GM18909 (cell line): ENCODE data around the gene TMEM52.

Source experiments
- ATAC-seq: cut with Tn5 transposase; IDR thresholded peaks from one replicate; pipeline ENCODE4 v1.9.1; 2021; ENCODE audit warnings: mild to moderate bottlenecking; ENCODE audit not compliant: unreplicated experiment, poor library complexity

TMEM52 gene

DNA sequence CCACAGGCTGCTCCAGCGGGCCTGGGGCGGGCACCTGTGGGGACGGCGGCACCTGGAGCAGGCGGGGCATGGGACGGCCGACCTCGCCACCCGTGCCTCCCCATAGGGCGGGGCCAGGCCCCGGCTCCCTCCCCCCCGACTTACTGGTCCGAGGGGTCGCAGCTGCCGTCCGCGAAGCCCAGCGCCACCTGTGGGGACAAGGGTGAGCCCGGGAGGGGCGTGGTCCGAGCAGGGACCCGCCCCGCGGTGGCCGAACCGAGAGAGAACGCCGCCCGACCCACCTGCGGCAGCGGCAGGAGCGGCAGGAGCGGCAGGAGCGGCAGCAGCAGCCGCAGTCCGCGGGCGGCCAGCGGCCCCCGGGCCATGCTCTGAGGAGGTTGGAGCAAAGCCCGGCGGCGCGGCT is at the start of gene TMEM52:
Gene TMEM52, minus strand, starts transcription at position 379 of the 403 bp plus-strand sequence. Its CDS starts 14 bp downstream, at position 365.
- ATAC-seq = no peak

DNA sequence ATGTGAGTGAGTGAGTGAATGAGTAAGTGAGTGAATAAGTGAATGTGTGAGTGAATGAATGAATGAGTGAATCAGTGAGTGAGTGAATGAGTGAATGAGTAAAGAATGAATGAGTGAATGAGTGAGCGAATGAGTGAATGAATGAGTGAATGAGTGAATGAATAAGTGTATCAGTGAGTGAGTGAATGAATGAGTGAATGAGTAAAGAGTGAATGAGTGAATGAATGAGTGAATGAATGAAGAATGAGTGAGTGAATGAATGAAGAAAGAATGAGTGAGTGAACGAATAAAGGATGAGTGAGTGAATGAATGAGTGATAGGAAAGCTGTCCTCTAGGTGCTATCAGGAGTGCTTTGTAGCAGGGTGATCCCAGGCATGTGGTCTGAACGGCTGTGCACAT is 48.8 kb upstream of the TMEM52 start:
- no peak for ATAC-seq

DNA sequence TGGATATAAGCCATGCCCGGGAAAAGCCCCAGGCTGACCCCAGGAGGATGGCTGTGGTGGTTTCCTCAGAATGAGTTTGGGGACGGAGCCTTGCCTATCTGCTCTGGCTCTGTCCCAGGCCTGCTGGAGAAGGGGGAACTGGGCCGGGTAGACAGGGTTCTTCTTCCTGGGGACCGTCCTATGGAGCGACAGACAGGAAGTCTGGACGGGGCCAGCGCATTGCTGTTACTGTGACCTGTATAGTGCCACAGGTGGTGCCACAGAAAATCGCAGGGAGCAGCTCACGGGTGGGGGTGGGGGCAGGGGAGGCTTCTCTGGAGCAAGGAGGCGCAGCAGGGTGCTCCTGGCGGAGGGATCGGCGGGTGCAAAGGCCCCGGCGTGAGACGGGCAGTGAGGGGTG is 48.1 kb upstream of the TMEM52 start:
- no peak for ATAC-seq

DNA sequence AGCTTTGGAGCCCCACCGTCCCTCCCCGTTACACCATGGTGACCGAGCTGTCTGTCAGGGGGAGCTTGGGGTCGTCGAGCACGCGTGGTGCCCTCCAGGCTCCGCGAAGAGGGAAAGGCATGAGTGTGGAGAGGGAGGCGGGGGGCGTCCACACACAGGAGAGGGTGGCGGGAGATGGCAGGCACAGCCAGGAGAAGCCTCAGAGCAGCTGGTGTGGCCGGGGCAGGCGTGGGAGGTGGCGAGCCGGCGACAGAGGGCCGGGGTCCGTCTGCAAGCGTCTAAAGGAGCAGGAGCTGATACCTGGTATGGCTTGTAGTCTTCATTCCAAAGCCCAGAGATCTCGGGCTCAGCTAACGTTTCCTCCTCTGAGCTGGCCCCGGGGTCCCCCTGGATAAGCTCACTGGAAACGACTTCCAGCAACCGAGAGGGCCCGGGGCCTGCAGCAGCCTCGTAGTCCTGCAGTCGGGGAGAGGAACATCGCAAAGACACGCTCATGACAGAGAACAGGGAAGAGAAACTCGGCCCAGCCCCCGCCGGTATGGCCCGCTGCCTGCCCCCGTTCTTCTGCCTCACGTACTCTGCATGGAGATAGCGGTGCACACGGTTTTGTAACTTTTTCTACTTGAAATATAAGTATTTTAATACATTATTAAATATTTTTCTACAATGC is 47.1 kb upstream of the TMEM52 start:
- ATAC-seq = no peak

DNA sequence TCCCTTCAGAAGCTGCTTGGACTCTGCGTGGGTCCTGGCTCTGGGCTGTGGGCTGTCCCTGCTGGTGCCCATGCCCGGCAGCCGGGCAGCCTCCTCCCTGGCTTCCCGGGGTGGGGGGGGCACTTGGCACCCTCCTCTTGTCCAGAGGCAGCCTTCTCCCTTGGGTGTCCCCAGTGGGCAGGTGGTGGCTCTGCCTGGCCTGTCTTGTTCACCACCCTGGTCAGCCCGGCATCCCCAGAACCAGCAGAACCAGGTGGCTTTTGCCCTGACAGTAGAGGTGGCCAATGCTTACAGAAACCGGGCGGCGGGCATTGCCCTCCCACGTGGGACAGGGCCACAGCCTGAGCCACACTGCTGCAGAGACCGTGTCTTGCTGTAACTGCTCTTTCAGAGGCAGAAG is 46.5 kb upstream of the TMEM52 start:
- ATAC-seq = no peak

DNA sequence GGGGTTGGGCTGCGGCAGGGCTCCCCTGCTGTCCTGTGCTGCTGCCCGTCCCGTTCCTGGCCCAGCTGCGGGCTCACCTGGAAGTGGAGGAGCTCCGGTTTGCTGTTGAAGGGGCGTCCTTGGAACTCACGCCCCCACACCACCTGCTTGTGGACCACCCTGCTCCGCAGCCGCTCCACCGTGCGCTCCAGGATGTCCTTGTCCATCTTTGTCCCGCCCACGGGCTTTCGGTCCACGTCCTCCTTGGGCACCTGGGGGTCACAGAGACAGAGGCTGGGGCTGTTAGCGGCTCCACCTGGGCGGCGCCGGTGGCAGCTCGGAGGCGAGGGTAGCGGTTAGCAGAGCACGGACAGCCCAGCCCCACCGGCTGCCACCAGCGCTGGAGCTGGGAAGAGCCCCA is 45.7 kb upstream of the TMEM52 start:
- ATAC-seq = no peak

DNA sequence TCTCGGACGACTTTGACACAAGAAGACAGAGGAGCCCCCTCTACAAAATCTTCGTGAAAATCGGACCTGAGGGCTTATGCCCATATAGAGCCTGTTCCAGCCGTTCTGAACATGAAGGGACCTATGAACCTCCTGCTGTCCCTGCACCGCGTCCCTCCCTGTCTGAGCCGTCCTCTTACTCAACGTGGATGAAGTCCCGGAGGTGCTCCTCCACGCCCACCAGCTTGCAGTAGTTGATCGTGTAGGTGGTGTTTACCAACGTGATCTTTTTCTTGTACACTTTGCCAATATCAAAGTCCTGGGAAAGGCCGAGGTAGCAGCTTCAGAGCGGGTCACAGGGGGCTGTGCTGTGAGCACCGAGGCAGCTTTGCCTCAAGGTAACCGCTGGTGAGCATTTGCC is 44.5 kb upstream of the TMEM52 start:
- ATAC-seq = no peak

DNA sequence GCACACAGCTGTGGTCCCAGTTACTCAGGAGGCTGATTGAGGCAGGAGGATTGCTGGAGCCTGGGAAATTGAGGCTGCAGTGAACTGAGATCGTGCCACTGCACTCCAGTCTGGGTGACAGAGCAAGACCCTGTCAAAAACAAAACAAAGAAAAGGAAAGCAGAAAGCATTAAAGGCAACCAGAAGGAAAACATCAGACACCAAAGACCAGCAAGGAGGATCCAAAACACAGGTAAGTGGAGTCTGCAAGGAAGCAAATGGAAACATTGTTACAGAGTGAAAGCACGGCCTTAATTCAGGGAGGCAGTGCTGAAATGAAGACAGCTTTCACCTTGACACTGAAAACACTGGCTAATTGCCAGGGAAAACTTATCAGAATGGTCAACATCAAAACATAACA is 43.7 kb upstream of the TMEM52 start:
- no peak for ATAC-seq

DNA sequence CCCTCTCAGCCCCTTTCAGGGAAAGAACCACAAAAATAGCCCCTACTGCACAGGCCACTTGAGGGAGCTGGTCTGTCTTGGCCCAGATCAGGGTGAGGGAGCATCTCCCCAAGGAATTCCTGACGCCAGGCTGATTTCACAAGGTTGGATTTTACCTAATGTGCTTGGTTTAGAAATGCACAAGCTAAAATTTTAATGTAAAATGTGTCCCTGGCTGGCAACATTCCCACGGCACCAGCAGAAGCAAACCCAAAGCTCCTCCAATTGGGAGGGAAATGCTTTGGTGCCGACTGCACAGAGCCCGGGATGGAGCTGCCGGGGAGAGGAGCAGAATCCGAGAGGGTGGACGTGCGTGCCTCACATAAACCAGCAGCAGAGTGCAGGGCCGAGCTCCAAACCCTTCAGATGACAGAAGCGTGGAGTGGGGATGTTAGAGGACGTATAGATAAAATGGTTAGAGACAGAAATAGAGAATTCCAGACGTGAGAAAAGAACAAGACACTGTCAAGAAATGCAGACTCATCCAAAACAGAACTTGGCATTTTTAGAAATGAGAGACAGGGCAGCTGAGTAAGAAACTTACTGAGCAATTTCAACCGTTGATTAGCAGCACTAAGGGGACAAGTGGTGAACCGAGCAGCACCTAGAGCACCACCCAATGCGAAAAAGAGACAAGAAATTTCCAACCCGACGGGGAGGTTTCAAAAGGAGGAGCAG is 41.6 kb upstream of the TMEM52 start:
- ATAC-seq = no peak

DNA sequence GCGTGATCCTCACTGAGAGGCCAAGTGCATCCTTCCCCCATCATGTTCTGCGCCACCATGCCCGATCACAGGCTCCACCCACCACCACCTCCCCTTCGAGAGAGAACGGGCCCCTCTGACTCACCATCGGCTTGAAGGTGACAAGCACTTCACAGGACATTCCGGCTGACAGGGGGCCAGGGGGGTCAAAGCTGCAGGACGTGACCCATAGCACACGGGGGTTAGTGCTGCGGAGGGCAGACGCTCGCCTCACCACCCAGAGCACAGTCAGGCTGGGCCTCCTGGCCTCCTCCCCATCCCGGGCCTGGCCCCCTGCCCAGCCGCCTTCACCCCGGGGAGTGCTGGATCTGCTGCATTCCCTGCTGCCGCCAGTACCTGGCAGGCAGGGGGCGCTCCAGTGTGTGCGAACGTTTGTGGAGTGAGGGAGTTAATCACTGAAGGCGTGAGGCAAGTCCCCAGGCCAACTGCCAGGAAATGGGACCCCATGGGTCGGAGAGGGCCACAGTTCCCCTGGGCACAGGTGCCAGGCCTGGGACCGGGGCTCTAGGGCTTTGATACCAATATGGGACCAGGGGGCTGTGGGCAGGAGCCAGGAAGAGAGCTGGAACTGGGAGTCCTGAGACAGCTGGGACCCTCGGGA is 40.9 kb upstream of the TMEM52 start:
- no peak for ATAC-seq

DNA sequence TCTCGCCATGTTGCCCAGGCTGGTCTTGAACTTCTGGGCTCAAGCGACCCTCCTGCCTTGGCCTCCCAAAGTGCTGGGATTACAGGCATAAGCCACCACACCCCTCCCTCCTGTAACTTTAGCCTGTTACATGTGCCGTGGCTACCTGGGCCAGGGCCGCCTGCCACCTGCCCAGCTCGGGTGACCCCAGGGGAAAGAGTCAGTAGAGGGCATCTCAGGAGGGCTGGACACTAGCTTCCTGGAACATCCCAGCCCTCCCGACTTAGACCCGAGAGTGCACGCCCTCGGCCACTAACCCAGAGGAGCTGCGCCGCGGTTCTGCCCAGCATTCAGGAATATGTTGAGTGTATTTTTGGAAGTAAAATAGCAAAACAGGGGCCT is 40.4 kb upstream of the TMEM52 start:
- ATAC-seq = no peak

DNA sequence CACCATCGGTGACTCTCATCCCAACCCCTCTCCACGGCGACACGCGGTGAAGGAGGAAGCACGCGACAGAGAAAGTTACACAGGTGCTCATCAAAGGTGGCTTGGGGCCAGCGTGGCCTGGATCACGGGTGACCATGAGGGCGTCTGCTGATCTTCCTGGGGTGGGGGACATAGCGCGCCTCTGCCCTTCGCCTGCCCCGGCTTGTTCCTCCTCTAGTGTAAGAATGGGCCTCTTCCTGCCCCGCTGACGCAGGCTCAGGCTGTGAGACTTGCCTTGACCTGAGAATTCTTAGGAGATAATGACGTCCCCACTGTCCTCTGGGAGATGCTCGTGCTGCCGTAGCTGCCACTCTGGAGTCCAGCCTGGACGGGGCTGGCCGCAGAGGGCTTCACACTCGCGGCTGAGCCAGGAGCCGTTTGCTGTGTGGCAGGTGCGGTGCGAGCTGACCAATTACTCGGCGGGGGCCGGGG is 39.0 kb upstream of the TMEM52 start:
- no peak for ATAC-seq

DNA sequence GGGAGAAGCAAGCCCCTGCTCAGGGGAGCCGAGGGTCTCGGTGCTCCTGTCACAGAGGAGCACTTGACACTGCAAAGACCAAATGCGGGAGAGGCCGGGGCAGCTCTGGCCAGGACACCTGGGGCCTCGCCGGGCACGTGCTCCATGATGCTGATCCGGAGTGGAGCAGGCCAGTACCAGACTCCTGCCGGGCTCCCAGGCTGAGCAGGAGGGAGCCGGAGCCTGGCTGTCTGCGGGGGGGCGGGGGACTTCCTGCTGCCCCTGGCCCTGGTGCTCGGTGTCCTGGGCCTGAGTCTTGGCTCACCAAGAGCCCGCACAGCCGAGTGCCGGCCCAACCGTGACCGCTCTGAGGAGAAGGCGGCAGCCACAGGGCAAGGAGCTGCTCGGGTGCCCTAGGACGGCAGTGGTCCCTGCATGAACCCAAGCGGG is 38.5 kb upstream of the TMEM52 start:
- no peak for ATAC-seq

DNA sequence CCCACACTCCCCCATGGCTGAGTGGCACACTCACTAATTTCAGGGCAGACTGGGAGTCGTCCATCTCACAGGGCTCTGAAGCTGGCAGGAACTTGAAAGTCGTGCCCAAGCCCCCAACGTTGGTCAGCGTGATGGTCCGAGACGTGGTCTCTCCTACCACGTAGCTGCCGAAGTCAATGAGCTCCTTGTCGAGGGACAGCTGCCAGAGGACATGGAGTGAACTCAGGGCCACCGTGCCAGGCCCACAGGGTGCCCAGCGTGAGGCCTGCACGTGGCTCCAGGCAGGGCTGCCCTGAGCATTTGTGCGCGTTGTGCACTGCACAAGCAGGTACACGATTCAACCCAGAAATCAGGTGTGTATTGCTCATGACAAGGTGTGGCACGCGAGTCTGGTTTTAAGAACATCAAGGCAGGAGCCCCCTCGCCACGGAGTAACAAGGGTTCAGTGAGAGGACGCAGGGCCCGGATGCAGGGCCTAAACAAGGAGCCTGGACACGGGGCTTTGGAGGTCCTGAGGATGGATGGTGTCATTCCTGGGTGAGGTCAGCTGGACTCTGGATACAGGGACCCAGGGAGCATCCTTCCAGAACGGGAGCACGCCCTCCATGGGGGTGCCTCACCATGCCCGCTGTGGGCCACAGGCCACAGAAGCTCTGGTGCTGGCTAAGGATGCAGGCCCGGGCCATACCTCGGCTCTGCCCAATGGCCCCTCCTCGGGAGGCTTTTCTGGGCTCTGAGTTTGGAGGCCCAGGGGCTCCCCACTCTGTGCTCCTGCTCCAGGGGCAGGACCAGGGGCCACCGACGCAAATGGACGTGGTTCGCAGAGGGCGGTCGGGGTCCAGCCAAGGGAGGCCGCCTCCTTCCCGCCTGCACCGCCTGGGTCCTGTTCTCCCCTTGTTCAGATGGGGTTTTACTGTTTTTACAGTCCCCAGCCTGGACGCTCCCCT is 37.8 kb upstream of the TMEM52 start:
- ATAC-seq = no peak

DNA sequence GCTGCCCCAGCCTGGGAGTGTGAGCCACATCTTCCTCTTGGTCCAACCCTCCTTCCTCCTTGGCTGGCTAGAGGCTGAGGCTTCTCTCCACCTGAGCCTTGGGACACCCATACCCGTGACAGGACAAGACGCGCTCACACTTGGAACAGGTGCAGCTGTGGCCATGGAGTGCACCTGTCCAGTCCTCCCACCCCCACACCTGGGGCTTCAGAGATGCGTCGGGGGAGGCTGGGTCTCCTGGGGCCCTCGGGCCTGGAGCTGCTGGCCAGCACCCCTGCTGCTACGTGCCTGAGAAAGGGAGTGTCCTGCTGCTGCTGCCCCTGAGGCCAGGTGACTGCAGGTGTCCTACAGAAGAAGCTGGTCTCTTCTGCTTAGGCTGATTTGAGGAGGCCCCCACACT is 37.0 kb upstream of the TMEM52 start:
- ATAC-seq = no peak

DNA sequence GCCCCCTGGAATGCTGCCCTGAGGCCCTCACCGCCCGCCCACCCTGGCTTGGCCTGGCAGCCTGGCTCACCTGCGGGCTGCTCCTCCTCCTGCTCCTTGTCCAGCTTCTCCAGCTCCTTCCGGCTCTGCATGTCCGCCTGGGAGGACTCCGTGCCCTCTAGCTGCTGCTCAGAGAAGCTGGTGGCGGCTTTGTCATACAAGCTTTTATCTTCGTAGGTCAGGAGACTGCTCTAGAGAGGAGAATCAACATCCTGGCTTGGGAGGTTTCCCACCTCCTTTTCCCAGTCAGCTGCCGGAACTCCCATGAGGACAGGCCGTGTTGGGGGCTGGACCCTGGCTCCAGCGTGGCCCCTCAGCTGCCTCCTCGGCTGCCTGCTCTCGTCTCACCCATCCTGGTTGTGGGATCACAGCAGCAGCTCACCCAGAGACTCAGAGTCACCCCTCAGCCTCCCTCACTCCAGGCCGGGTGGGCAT is 36.6 kb upstream of the TMEM52 start:
- no peak for ATAC-seq

DNA sequence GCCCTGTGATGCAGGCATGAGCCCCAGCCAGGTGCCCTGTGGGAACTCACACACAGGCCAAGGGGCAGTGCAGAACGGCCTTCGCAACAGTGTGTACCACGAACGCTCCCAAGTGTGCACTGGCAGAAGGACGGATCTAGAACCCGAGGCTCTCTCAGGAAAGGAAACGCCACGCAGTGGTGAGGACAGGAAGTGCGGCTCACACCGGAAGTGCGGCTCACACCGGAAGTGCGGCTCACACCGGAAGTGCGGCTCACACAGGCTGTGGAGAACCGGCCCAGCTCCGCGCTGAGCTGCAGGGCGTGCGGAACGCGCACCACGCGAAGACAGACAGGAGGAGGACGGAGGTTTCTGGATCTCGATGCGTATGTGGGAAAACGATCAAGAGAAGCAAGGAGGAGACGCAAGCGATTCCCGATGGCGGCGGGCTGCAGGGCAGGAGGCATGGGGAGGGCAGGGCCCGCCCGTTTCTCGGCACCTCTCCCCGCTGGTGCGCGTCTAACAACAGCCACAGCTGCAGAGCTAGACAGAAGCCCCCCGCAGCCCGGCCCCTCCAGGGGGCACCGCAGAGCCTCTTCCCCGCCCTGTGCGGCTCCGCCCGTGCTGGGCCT is 35.9 kb upstream of the TMEM52 start:
- no peak for ATAC-seq

DNA sequence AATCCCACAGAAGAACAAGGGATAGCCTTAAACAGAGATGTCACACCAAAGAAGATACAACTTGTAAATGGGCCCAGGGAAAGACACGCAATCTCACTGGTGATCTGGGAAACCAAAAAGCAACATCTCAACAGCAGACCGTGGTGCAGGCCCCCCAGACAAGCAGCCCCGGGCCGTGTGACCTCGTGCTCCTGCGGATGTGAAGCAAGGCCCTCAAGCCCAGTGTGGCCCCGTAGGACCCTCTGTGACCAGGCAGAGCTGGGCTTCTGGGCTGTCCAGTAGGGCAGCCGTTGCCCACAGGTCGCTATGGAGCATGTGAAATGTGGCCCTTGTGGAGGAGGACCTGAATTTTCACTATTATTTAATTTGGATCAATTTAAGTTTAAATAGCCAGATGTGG is 34.9 kb upstream of the TMEM52 start:
- ATAC-seq = no peak

DNA sequence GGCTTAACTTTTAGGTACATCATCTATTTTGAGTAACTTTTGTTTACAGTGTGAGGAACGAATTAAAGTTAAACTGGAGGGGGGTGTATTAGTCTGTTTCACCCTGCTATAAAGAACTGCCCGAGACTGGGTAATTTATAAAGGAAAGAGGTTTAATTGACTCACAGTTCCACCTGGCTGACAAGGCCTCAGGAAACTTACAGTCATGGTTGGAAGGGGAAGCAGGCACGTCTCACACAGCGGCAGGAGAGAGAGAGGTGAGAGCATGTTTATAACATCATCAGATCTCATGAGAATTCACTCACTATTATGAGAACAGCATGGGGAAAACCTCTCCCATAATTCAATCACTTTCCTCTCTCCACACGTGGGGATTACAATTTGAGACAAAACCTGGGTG is 31.9 kb upstream of the TMEM52 start:
- ATAC-seq = no peak

DNA sequence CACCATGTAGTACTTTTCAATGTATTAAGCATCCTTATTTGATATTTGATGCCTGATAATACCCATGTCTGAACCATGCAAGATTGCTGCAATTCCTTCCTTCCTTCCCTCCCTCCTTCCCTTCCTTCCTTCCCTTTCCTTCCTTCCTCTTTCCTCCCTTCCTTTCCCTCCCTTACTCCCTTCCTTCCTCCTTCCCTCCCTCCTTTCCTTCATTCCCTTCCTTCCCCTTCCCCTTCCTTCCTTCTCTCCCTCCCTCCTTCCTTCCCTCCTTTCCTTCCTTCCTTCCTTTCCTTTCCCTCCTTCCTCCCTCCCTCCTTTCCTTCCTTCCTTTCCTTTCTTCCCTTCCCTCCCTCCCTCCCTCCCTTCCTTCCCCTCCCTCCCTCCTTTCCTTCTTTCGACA is 29.7 kb upstream of the TMEM52 start:
- no peak for ATAC-seq
